22Rv1 (cell line): Measurements from ENCODE around the gene FAM53C.
A peak's percentile ranks its signal among the peaks of the same experiment; 100 is the strongest.

Experiments
- H3K27ac ChIP-seq: fragments of 450-650 bp; 2 replicates; pipeline ENCODE4 v1.5.1; 2017
- ZFX ChIP-seq: fragments of 450-650 bp; IDR thresholded peaks from 2 replicates; pipeline ENCODE4 v1.6.1; 2017; ENCODE audit warnings: antibody characterized with exemption, borderline replicate concordance
- TF ChIP-seq, protein P1 (sequence below): fragments of 450-650 bp; IDR thresholded peaks from 2 replicates; pipeline ENCODE4 v1.5.1; 2017; ENCODE audit warnings: mild to moderate bottlenecking

The FAM53C gene

DNA sequence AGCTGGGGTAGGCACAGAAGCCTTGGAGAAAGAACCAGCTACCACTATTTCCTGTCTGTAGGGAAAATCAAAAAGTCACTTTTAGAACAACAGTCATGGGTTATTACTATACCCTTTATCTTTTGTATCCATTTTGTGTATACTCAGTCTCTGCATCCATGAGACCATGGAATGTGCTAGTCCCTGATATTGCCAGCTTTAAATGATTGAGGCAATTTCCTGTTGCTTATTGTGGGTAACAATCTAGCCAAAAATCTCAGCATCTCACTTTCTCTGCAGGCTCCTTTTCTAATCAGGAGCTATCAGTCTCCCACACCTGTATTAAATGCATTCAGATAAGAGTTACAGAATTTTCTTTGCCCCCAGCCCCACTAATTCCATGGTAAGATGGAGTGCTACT is 13.5 kb downstream of the FAM53C start:
- TF ChIP-seq, protein P1, sequence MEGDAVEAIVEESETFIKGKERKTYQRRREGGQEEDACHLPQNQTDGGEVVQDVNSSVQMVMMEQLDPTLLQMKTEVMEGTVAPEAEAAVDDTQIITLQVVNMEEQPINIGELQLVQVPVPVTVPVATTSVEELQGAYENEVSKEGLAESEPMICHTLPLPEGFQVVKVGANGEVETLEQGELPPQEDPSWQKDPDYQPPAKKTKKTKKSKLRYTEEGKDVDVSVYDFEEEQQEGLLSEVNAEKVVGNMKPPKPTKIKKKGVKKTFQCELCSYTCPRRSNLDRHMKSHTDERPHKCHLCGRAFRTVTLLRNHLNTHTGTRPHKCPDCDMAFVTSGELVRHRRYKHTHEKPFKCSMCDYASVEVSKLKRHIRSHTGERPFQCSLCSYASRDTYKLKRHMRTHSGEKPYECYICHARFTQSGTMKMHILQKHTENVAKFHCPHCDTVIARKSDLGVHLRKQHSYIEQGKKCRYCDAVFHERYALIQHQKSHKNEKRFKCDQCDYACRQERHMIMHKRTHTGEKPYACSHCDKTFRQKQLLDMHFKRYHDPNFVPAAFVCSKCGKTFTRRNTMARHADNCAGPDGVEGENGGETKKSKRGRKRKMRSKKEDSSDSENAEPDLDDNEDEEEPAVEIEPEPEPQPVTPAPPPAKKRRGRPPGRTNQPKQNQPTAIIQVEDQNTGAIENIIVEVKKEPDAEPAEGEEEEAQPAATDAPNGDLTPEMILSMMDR: no peak
- no peak for TF ChIP-seq ZFX
- peak overlapping the region; percentile 81; the same call in 1 of the 2 replicates for H3K27ac ChIP-seq

DNA sequence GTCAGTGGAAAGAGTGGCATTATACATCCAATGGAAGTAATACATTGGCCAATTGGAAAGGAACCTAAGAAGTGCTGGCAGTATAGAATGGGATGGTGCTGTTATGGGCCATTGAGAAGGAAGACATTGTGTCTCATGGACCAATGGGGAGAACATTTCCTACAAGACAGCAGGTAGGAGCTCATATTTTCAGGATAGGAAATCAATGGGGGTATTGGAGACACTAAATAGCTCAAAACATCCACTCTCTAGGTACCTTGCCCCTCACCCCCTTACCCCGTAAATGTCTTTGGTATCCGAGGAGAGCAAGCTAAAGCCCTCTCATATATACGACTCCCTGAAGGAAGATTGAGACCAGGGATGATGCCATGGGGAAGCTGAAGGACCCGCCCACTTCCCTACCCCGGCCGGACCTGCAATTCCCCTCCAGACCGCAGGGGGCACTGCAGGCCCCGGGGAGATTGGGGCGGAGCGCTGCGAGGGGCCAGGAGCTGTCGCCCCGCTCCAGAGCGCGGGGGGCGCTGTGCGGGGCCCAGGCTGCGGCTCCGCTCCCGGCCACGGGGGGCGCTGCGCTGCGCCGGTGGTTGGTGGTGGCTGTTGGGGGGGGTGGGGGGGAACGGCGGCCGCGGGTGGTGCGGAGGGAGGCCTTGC is 14.1 kb downstream of the FAM53C start, which contains the start of gene KDM3B:
Gene KDM3B (plus strand): TSS at position 615 of the 651 bp plus-strand sequence. CDS start 111 bp downstream, outside the sequence.
- peak within 1 kb of the TSS; percentile 81 for H3K27ac ChIP-seq
- TF ChIP-seq, protein P1: peak; percentile 100
- TF ChIP-seq ZFX: no peak

DNA sequence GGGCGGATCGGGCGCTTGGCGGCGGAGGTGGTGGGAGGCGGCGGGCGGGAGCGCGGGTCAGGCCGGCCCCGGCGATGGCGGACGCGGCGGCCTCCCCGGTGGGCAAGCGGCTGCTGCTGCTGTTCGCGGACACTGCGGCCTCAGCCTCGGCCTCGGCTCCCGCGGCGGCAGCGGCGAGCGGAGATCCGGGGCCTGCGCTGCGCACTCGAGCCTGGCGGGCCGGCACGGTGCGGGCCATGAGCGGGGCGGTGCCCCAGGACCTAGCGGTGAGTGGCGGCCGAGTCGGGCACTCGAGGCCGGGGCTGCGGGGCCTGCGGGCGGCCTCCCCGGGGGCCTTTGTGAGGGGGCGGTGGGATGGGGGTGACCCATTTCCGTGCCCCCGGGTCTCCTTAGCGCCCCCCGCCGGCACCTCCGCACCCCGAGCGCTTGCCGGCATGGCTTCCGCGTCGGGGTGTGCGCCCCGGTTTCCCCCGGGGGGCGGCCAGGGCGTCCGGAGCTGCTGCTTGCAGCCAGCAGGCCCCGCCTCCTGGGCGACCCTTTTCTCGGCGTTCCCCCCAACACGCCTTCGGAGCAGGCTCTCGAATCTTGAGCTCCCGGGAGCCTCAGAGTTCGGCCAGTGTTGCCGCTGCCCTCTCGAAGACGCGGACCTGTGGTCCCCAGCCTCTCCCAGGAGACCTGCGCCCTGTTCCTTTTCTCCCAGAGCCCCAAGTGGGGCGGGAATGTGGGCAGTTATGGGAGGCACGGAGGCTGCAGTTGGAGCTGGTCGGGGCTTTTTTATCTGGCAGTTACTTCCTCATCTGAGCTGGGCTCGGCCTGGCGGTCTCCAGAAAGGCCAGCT is 14.9 kb downstream of the FAM53C start:
- TF ChIP-seq, protein P1: peak; percentile 70
- no peak for TF ChIP-seq ZFX
- peak overlapping the region; percentile 81 for H3K27ac ChIP-seq

DNA sequence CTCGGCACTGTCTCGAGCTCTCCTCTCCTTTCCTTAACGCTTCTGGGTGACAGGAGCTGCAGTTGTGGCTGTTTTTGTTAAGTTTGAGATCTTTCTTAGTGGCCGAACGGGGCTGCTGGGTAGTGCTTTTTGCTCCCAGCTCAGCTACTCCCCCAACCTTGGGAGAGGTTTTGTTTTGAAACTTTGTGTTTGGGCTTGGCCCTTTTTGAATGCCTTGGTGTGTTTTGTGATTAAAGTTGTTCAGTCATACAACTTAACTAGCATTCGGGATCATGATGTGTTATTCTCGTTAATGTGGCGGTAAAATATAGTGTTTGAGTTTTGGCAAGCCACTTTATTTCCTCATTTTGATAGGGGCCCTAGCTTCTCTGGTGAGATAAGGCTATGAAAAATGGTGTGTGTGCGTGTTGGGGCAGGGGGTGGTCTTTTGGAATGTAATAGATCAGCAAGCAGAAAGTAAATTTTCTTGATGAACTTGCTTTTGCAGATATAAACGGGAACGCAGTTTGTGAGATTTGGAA is 15.6 kb downstream of the FAM53C start:
- peak overlapping the region; percentile 81 for H3K27ac ChIP-seq
- TF ChIP-seq, protein P1: no peak
- TF ChIP-seq ZFX: no peak

- TF ChIP-seq, protein P1: no peak
- TF ChIP-seq ZFX: no peak
- peak overlapping the region; percentile 81 for H3K27ac ChIP-seq
These were observed 16.3 kb downstream of the FAM53C start for GRCh38 chr5:138354387-138354786.

- no peak for TF ChIP-seq ZFX
- TF ChIP-seq, protein P1: no peak
- H3K27ac ChIP-seq: no peak overlapping the region
These were observed 16.9 kb downstream of the FAM53C start for GRCh38 chr5:138354926-138355378.
